NCI-H446 treated with DMSO at 0.1 percent for 48 hours (cell line): Measurements from ENCODE around the gene GPR158.

ENCODE experiments used
- DNase-seq: peaks from one replicate; lab custom pipeline; 2025; lab: John Stamatoyannopoulos, UW

The GPR158 gene

DNA sequence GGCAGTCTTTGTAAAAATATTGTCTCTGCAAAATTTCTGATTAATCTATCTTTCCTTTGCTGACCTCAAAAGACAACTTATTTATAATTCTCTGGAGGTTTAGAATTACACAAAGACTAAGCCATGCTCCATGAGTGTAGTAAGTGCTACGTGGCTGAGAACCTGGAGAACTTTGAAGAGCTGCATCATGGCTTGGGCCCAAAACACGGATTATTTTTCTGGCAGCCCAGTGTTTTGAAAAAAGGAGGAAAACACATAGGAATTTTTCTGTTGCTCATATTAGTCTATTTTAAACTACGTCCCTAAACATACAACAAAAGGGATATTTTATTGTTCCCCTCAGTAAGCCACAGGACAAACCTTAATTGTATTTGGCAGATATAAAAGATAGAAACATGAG lies 398.5 kb downstream of the GPR158 start:
- DNase-seq = no peak

DNA sequence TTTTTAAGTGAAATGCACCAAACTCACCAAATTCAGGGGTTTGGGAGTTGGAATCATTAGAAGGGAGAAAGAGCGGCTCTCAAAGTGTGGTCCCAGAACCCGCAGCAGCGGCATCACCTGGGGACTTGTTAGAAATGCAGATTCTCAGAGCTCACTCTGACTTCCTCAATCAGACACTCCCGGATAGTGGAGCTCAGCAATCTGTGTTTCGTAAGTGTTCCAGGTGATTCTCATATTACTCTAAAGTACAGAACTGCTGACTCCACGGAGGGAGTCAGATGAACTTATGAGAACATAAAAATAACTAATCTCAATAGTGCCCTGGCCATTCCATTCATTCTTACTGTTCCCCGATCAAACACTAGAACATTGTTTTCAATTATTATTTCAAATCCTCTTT lies 400.5 kb downstream of the GPR158 start:
- no peak for DNase-seq

DNA sequence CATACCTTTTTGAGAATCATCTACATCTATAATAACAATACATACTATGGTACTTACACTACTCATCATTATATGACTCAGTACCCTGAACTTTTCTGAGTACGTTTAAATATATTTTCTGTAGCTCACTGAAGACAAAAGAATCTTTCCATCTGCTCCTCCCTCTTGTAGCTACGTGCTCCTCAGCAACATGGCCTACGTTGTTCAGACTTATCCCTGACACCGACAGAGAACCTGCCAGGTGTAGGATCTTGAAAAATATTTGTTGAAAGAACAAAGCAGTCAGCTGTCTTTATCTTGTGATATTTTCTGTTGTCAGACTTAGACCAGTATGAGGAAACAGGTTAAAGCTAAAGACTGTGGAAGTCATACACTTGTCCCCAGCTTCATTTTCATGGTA lies 403.3 kb downstream of the GPR158 start:
- DNase-seq = no peak

DNA sequence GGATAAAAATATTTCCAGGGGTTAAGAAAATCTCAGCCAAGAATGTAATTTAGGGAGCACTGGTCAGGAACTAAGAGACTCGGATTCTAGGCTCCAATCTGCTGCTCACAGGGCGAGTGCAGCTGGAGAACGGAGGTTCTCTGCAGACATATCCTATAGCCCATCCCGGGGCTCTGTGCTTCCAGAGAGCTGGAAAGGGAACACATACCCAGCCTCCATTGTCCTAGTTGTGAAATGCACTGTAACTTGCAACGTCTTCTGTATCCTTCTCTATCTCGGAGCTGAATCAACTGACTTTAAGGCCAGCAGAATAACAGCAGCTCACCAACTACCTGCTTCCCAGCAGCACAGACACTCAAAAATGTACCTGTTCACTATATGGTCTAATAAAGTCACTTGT lies 408.2 kb downstream of the GPR158 start:
- DNase-seq = no peak

DNA sequence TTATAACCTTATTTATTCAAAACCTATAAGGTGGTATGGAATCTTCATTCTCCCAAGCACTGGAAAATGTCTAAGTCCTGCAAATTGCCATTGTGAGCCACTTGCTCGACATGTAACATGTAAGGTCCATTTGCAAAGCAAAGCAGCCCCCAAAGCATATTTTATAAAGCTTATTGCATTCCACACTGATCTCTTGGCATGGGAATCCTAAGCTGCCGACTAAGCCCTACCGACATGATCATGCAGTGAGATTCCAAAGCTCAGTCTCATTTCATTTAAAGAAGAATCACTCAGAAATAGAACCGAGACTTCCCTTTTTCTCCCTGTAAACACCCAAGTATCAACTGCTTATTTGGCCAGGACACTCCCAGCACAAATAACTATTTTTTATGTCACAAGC lies 425.9 kb downstream of the GPR158 start:
- DNase-seq = no peak

DNA sequence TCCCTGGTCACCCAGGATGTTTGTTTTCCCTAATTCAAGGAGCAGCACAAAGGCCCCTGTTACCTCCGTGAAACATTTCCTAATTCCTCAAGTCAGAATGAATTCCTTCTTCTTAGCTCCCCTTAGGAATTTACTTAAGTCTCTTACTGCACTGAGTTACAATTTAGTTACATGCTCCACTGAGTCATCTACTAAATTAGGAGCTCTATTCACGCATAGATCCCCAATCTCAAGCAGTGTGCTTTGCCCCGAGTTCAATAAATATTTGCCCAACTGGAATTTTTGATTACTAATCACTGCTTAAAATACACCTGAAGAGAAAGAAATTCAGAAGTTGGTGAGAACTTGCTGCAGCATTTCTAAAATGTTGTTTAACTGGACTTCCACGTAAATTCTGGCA lies 429.8 kb downstream of the GPR158 start:
- no peak for DNase-seq

DNA sequence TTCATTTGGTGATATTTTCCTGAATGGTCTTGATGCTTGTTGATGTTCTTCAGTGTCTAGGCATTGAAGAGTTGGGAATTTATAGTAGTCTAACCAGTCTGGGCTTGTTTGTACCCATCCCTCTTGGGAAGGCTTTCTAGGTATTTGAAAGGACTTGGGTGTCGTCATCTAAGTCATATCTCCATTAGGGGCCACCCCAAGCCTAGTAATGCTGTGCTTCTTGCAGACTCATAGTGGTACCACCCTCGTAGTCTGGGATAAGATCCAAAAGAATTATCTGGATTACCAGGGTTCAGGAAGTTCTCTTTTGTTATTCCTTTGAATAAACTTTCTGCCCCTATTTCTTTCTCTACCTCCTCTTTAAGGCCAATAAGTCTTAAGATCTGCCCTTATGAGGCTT lies 439.9 kb downstream of the GPR158 start:
- DNase-seq = no peak

DNA sequence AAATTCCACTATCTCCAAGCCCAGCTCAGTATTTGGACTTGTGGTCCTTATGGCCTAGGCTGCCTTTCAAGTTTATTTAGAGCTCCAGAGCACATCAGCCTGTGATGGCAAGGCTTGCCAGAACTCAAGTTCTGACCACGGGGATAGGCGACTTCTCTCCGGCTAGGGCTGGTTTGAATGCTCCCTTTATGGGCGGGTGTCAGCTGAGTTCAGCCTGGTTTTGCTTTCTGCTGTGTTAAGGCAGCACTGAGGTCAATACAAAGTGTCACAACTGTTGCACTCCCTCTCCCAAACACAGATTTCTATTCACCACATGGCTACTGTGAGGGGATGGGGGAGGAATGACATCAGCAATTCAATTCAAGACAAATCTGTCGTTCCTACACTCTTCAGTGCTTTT lies 441.1 kb downstream of the GPR158 start:
- DNase-seq = no peak

DNA sequence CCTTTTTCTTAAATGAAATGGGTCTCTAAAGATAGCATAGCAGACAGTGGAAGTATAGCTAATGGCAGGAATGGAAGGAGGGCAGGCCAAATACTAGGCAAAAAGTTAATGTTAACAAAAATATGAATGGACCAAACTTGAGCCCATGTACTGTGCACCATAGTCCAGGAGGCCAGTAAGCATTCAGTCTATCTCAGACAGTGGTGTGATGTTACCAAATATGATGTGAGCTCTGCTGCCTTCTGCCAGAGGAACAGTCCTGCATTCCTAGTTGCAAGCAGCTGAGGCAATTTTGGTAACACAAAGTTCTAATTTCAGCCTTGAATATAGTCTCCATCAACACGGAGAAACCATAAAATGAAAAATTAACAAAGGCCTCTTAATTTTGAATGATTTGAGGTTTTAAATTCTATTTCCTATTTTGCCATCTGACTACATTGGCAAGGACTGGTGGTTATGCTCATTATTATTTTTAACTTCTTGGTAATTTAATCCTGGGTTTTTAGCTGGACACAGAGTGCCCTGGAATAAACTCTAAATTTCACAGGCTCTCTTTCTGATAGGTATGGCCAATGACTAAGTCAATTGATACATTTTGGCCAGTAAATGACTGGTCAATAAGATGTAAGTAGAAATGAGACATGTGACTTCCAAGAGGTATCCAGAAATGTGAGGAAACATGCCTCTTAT lies 442.2 kb downstream of the GPR158 start:
- DNase-seq = no peak

DNA sequence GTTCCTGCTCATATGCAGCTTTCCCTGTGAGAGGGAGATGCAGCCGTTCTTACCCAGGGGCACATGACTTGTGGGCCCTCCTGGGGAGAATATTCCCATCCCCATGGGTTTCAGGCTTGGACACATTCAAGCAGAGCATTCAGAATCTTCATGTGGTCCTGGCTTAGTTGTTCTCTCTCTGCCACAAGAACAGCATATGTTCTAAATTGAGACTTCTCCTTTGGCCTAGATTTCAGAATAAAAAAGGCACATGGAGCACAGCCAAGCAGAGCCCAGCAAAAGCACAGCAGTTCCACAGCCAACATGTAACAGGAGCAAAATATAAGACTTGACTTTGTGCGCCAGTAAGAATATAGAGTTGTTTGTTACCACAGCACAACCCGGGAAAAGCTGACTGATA lies 452.8 kb downstream of the GPR158 start:
- DNase-seq = no peak

DNA sequence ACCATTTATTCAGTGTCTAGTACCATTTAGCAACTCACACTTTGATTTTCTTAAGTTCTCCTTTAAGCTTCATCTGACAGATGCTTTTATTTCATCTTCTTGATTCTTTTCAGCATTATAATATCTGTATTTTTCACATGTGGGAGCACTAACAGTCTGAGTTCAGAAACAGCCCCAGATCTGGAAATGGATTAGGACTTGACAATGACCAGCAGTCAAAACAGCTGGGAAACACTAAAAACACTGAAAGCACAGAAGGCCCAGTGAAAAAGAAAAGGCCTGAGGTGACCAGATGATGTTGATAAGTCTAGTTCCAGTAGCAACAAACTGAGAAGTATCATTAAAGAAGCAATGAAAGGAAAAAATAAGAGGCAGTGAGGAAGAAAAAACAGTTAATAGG lies 454.5 kb downstream of the GPR158 start:
- no peak for DNase-seq

DNA sequence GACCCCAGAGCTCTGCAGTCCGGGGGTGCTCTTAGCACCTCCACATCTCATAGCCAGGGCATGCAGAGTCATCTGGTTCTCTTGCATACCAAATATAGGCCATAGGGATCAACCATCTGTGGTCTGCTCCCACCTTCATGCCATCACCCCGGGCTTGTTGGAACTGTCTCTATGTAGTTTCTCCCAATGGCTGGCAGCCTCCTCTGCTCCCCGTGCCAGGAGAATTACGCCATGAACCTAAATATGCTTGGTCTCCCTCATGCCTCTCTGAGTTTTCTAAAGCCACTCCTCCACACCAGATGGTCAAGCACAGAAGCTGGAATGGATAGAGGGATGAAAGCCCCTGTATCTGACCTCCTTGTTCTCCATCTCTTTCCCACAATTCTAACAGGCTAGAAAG lies 456.7 kb downstream of the GPR158 start:
- DNase-seq = peak; percentile 51

DNA sequence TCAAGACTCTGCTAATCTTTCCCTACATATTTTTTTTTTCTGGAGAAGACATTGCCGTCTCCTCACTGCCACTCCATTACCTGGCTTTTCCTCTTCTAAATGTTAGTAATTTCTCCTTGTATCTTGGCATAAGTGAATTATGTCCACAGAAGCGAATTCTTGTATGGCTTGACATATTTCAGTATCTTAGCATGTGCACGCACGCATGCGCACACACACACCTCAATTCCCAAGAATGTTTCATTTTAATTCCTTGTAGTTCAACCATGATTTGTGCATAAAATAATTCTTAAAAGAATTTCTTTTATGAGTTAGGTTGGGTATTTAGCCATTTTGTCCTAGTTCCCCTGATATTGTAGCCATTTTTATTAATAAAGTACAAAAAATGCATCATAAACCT lies 458.0 kb downstream of the GPR158 start:
- DNase-seq = no peak

DNA sequence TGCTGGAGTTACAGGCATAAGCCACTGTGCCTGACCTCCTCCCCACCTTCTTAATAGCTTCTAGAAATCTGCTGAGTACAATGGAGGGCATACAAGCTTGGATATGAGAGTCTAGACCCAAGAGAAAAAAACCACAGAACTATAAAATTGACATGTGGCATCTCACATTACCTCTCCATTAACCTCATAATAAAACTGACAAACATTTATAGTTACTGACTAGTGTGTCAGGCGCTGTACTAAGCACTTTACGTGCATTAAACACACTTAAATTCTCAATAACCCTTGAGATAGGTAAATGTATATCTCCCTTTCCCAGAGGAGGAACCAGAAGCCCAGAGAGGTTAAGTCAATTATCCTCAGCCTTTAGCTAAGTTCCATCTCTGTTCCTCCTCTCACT lies 458.7 kb downstream of the GPR158 start:
- no peak for DNase-seq

DNA sequence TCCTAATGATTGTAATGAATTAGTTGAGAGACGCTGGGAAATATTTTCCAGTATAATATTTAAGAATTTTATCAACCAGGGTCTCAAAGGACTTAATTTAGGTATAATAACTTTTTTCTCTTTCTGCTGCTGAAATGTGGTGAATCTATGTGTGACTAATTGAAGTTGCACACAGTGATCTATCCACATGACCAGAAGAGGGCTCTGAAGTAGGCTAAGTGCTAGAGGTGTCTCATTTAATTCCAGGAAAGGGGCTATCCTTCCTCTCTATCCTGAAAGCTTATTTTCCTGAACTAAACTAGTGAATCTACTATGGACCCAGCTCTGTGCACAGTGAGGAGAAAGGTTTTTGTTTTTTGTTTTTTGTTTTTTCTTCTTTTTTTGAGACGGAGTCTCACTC lies 464.8 kb downstream of the GPR158 start:
- DNase-seq = peak; percentile 3

DNA sequence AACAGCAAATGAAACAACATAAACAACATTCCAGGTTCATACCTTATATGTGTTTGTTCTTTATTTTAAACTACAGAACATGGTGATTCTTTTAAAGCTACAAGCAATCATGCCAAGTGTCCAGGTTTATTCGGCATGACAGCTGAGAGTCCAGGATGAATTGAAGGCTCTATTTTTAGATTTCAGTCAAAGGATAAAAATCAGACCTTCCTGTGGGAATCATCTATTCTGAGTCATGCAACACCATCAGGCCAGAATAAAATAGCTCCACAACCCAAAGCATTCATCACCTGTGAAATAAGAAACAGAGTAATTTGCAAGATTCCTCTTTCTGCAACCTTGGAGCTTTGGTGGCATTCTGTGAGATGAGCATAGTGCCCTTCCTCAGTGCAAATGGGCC lies 466.8 kb downstream of the GPR158 start:
- no peak for DNase-seq

DNA sequence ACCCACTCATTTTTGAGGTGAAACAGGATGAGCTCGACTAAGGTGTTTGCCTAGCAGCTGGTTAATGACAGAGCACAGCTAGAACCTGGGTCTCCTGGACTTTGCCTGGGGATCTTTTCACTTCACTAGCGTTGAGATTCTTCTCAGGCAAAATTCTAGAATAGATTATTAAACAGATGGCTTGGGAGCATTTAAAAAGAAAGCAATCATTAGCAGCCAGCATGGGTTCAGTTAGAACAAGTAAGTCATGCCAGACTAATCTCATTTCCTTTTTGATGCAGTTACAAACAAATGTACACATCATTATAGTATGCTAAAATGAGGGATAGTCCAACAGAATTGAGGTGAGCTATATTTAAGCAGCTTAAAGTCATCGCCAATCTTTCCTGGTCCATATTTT lies 467.9 kb downstream of the GPR158 start:
- DNase-seq = no peak

DNA sequence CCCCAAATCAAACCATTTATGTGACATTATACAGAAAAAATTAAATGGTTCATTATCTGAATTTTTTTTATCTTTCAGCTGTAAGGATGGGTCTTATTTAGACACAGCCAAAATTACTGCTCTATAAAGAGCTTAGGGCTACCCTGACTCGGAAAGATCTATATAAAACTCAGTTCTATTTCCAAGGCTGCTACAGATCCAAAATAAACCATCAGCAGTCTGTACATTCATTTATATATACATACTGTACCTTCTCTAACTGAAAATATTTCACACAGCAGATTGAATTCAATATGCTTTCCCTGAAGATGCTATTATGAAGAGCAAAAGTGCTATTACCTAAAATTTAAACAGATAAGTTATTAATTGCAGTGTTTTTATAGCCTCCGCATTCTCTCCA lies 471.6 kb downstream of the GPR158 start:
- DNase-seq = no peak

DNA sequence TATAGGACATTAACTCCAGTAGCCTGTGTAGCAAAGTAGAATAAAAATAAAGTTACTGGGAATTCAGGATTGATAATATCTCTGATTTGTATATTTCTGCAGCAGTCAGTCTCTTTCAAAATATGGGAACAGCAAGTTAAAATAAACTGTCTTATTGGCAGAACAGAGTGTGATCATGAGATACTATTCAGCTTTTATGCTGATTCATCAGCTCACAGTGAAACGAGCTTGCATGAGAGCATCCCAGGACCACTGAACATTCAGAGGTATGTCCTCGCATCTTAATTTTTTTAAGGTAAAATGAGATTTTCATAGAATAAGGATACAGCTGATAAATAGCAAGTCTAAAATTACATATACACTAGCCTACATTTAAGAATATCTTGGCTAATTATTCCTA lies 476.7 kb downstream of the GPR158 start:
- DNase-seq = no peak
